Measurements from ENCODE around the gene DENND1A.

DENND1A gene

DNA sequence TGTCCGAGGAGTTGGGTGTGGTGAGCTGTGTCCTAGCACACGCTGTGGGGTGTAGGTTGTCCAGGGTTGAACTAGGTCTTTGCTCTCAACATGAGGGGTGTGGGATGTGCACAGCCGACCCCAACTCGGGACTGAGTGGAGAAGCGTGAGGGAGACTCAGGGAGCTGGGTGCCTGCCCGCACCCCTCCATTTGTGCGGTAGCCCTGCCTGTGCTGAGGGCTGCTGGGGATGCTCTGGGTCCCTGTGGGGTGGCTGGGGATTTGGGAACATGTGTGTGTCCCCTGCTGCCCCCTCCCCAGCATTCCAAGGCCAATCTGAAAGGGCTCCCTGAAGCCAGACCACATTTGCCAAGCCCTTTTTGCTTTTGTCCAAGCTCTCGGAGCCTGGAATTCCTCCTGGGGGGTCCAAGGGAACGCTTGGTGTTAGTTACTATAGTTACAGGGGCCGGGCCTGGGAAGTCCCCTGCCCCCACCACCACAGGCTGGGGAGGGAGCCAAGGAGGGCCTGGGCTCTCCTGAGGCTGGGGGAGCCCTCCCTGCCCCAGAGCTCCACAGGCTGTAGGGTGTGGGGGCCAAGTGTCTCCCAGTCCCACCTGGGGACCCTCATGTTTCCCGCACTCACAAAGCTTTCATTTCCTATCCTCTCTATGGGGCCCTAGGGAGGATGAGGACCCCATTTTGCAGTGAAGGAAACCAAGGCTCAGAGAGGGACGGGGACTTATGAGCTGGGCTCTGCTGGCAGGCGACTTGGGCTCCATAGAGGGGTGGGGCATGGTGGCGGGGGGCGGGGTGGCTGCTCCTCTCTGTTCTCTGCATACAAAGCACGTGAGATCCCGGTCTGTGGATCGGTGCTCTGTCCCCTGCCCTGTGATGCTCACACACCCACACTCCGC lies 572.8 kb downstream of the DENND1A start:
- Histone ChIP-seq H3K4me1 (ENCODE audit: insufficient read depth, low read length) (peaks cover 47% of the 10 kb centered on the region), H3K9ac (ENCODE audit: low read depth, low read length) (no peak overlapping the region), H3K36me3 (ENCODE audit: insufficient read depth, low read length) (no peaks in the 10 kb centered on the region; the same call in 1 of the 2 replicates), H3K9me3 (ENCODE audit: control insufficient read depth, insufficient read depth, low read length) (no peaks in the 10 kb centered on the region)

DNA sequence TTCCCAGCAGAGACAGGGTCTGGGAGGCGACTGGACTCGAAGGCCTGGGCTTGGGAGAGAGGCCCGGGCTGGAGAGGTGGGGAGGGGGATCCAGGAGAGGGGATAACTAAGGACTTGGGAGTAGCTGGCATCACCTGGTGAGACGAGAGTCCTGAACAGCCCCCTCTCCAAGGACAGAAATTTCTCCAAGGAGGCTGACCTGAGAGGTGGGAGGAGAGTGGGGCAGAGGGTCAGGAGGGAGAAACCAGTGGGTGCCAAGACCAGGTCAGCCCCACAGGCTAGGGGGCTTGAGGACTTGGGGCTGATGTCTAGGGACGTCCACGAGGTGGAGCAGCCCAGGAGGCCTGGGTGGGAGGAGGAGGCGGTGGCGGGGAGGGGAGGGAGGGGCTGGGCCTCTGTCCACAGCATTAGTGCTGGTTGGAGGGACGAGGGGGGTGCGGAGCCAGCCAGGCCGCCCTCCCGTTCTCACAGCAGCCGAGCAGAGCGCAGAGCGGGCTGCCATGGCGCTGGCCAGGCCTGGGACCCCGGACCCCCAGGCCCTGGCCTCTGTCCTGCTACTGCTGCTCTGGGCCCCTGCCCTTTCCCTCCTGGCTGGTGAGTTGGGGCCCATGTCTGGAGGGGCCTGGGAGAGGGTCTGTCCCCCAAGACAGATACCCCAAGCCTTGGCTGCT lies 574.0 kb downstream of the DENND1A start, which contains the start of gene CRB2:
Gene CRB2, plus strand, starts transcription at position 437 of the 671 bp plus-strand sequence. Its CDS starts 64 bp downstream, at position 501.
- Histone ChIP-seq H3K9ac (ENCODE audit: low read depth, low read length) (peak within 1 kb of the TSS; percentile 54; the same call in 1 of the 2 replicates), H3K9me3 (ENCODE audit: control insufficient read depth, insufficient read depth, low read length) (no peaks in the 10 kb centered on the region), H3K36me3 (ENCODE audit: insufficient read depth, low read length) (no peaks in the 10 kb centered on the region; the same call in 1 of the 2 replicates), H3K4me1 (ENCODE audit: insufficient read depth, low read length) (peaks cover 44% of the 10 kb centered on the region)

DNA sequence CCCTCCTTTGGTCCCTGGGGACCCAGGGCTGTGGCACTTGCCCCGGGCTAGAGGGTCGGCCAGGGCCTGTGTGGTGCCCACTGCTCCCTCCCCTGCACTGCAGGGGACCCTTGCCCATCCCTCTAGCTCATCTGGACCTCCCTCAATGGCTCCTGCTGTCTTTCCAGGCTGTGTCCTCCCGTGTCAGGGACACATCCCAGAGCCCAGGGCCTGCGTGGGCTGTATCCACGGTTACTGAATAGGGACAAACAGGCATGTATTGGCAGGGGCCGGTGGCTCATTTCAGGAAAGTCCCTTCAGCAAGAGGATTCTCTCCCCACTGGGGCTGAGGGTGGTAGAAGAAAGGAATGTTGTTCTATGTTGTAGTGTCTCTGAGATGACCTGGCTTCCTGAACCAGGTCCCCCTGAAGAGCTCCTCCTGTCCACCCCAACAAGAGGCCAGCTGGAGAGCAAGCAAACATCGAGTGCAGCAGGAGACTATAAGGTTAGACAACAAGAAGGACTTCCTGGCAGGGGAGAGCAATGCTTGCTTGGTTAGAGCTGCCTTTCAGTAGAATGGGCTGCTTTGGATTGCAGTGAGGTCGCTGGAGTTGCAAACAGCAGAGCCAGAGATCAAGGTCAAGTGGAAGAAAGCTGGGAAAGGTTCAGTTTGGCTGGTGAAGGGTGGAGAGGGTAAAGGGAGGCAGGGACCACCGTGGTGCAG lies 575.0 kb downstream of the DENND1A start:
- peaks cover 40% of the 10 kb centered on the region for H3K4me1 ChIP-seq (ENCODE audit: insufficient read depth, low read length)
- no peaks in the 10 kb centered on the region for H3K9me3 ChIP-seq (ENCODE audit: control insufficient read depth, insufficient read depth, low read length)
- no peaks in the 10 kb centered on the region; the same call in 1 of the 2 replicates for H3K36me3 ChIP-seq (ENCODE audit: insufficient read depth, low read length)
- no peak overlapping the region; the same call in 1 of the 2 replicates for H3K9ac ChIP-seq (ENCODE audit: low read depth, low read length)

DNA sequence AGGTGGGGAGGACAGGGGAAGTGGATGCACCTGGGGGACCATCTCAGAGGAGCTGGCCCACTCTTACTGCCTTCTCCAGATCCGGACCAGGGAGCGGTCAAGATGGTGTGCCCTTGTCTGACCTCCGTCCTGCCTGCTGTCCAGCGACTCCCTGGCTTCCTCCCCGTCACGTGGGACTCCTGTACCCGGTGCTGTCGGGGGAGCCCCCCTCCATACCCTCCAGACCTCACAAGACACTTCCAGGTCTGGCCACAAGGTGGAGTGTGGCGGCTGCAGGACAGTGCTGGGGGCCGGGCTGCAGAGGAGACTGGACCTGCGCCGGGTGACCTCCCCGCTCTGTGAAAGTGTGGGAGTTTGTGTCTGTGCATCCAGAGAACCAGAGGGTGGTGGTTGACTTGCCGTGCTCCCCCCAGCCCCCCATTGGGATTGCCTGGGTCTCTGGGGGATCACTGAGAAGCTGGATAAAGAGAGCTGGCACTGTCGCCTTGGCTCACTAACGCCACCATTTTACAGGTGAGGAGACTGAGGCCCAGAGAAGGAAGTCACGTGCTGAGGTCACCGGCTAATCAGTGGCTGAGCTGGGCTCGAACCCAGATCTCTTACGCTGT lies 575.8 kb downstream of the DENND1A start:
- H3K9me3 ChIP-seq (ENCODE audit: control insufficient read depth, insufficient read depth, low read length): no peaks in the 10 kb centered on the region
- H3K4me1 ChIP-seq (ENCODE audit: insufficient read depth, low read length): peaks cover 31% of the 10 kb centered on the region
- H3K9ac ChIP-seq (ENCODE audit: low read depth, low read length): no peak overlapping the region; the same call in 1 of the 2 replicates
- H3K36me3 ChIP-seq (ENCODE audit: insufficient read depth, low read length): no peaks in the 10 kb centered on the region; the same call in 1 of the 2 replicates

DNA sequence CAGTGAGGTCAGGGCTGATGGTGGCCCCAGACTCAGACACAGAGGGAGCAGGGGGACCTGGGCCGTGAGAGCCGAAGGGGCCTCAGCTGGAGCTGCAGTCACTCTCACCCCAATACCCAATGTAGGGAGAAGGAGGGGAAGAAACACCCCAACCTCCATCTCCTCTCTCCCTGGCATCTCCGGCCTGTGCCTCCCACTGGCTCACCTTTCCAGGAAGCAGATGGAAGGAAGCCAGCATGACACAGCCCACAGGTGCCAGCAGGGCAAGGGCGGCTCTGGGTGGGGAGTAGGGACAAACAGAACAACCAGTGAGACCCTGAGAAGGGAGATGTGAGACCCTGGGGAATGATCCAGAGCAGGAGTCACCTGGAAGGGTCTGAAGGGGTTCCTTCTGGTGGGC lies 576.9 kb downstream of the DENND1A start:
- no peak overlapping the region for H3K9ac ChIP-seq (ENCODE audit: low read depth, low read length)
- peaks cover 22% of the 10 kb centered on the region for H3K4me1 ChIP-seq (ENCODE audit: insufficient read depth, low read length)
- no peaks in the 10 kb centered on the region; the same call in 1 of the 2 replicates for H3K36me3 ChIP-seq (ENCODE audit: insufficient read depth, low read length)
- H3K9me3 ChIP-seq (ENCODE audit: control insufficient read depth, insufficient read depth, low read length): no peaks in the 10 kb centered on the region

DNA sequence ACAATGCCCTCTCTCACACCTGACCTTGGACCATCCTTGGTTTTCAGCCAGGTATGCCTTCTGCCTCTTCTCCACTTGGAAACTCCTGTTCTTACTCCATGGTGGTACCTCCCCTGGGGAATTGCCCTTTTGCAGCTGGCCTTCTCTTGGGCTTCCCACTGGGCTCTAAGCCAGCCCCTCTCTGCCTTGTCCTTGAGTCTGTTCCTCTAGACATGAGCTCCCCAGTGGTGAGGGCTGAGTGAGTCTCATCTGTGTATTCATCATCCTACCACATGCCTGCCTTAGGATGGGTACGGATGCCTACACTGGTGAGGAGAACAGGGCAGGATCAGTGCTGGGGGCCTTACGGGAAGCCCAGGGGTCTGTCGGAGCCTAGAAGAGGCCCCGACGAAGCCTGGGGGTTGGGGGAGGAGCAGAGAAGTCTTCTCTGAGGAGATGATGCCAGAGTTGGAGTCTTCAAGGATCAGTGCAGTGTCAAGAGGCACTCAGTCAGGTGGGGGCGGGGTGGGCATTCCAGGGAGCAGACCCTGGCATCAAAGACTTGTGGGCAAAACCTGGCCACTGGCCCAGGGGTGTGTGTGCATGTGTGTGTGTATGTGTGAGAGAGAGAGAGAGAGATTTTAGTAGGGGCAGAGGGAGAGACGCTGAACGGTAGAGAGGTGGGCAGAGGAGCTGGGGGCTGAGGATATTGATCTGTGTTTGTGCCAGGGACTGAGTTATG lies 579.2 kb downstream of the DENND1A start:
- H3K36me3 ChIP-seq (ENCODE audit: insufficient read depth, low read length): no peaks in the 10 kb centered on the region
- H3K4me1 ChIP-seq (ENCODE audit: insufficient read depth, low read length): peaks cover 6% of the 10 kb centered on the region; the same call in 1 of the 2 replicates
- no peak overlapping the region for H3K9ac ChIP-seq (ENCODE audit: low read depth, low read length)
- H3K9me3 ChIP-seq (ENCODE audit: control insufficient read depth, insufficient read depth, low read length): no peaks in the 10 kb centered on the region

DNA sequence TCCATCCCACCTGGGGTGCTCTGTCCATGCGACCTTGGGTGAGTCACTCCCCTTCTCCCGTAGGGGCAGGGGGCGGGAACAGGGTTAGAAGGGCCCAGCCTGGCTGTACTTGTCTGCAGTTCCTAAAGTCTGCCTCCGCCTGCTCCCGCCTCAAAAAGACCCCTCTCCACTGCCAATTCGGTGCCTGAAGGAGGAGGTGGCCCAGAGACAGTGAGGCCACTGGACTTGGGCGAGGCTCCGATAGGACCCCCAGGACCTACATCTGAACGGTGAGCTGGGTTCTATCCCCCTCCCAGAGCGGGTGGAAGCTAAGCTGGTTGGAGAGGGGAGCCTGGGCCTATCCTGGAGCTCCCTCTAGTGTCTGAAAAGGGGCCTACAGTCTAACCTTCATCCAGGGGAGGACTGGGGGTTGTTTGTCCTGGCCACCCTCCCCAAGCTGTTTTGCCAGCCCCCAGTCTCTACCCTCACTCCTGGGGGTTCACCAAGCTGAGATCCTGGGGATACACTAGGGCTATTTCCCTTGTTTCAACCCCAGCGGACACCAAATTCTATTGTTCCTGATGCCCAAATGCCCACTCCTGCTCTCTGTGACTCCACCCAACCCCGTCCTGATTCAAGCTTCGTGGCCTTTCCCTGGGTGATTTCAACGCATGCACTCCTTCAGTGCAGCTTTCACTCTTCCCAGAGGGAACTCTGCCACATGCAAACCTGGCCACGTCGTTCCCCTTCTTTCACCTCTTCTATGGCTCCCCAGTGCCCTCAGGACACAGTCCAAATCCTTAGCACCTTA lies 580.0 kb downstream of the DENND1A start:
- peaks cover 2% of the 10 kb centered on the region; the same call in 1 of the 2 replicates for H3K4me1 ChIP-seq (ENCODE audit: insufficient read depth, low read length)
- H3K36me3 ChIP-seq (ENCODE audit: insufficient read depth, low read length): no peaks in the 10 kb centered on the region
- no peak overlapping the region for H3K9ac ChIP-seq (ENCODE audit: low read depth, low read length)
- H3K9me3 ChIP-seq (ENCODE audit: control insufficient read depth, insufficient read depth, low read length): no peaks in the 10 kb centered on the region

DNA sequence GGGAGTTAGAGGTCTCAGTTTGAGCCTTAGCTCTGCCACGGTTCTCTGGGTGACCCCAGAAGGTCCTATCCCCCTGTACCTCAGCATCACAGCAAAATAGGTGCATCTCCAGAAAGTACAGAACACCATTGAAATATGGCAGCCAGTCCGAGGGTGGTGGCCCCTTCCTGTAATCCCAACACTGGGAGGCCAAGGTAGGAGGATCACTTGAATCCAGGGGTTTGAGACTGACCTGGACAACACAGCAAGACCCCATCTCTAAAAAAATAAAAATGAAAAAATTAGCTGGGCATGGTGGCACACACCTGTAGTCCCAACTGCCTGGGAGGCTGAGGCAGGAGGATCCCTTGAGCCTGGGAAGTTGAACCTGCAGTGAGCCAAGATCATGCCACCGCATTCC lies 580.9 kb downstream of the DENND1A start:
- H3K4me1 ChIP-seq (ENCODE audit: insufficient read depth, low read length): no peaks in the 10 kb centered on the region; the same call in 1 of the 2 replicates
- H3K9me3 ChIP-seq (ENCODE audit: control insufficient read depth, insufficient read depth, low read length): no peaks in the 10 kb centered on the region
- H3K36me3 ChIP-seq (ENCODE audit: insufficient read depth, low read length): no peaks in the 10 kb centered on the region

DNA sequence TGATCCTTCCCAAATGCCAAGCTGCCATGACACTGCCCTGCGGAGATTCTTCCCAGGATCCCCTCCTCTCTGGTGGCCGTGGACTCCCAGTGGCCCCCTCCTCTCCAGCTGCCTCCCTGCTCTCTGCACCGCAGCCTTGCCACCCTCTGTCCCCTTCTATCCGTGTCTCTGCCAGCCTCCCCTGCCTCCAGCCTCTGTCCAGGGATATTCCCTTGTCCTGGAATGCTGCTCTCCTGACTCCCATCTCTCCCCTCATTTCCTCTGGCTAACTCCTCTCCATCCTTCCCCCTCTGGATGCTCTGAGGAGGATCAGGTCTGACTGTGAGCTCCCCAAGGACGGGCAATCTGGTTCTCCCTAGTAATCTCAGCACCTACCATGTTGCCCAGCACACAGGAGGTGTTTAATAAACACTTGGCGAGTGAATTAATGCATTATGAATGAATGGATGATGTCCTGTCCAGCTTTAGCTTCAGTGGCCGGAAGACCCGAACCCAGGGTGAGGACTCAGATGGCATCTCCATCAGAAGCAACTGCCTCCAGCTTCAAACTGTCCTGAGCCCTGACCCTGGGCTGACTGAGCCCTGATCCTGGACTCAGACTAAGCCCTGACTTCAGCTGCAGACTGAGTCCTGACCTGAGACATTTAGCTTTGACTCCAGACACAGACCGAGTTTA lies 581.5 kb downstream of the DENND1A start:
- Histone ChIP-seq H3K4me1 (ENCODE audit: insufficient read depth, low read length) (peaks cover 4% of the 10 kb centered on the region), H3K36me3 (ENCODE audit: insufficient read depth, low read length) (no peaks in the 10 kb centered on the region), H3K9me3 (ENCODE audit: control insufficient read depth, insufficient read depth, low read length) (no peaks in the 10 kb centered on the region), H3K9ac (ENCODE audit: low read depth, low read length) (no peak overlapping the region)

More for the DNA sequence above, 580.9 kb downstream of the DENND1A start:
- H3K9ac ChIP-seq (ENCODE audit: low read depth, low read length): no peak overlapping the region

DNA sequence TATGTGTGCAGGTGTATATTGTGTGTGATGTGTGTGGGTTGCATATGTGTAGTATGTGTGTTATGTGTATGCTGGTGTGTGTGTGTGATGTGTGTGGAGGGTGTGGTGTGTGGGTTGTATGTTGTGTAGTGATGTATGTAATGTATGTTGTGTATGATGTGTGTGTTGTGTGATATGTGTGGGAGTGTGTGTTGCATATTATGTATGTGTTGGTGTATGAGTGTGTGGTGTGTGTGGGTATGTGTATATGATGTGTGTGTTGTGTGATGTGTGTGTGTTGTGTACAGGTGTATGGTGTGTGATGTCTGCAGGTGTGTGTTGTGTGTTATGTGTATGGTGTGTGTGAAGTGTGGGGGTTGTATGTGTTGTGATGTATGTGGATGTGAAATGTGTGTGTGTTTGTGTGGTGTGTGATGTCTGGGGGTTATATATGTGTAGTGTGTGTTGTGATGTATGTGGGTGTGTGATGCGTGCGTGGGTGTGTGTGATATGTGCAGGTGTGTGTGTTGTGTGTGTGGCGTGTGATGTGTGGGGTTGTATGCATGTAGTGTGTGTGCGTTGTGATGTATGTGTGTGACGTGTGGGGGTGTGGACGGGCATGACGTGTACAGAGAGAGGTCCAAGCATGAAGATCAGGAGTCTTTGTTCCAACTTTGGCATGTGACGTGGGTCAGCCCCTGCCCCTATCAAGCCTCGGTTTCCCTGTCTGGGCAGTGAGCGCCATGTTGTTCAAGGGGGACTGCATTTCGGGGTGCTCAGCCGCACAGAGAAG lies 582.5 kb downstream of the DENND1A start:
- Histone ChIP-seq H3K9ac (ENCODE audit: low read depth, low read length) (no peak overlapping the region), H3K4me1 (ENCODE audit: insufficient read depth, low read length) (peaks cover 7% of the 10 kb centered on the region), H3K9me3 (ENCODE audit: control insufficient read depth, insufficient read depth, low read length) (no peaks in the 10 kb centered on the region), H3K36me3 (ENCODE audit: insufficient read depth, low read length) (no peaks in the 10 kb centered on the region)

DNA sequence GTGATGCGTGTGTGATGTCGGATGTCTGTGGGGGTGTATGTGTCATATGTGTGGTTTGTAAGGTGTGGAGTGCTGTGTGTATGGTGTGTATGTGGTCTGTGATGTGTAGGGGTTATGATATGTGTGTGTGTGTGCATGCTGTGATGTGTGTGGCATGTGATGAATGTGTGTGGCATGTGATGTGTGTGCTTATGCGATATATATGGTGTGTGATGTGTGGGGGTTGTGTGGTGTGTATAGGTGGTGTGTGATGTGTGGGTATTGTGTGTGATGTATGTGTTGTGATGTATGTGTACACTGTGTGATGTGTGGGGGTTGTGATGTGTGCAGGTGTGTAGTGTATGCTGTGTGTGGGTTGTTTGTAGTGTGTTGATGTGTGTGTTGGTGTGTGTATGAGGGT lies 583.1 kb downstream of the DENND1A start:
- H3K36me3 ChIP-seq (ENCODE audit: insufficient read depth, low read length): no peaks in the 10 kb centered on the region
- H3K9ac ChIP-seq (ENCODE audit: low read depth, low read length): no peak overlapping the region
- peaks cover 7% of the 10 kb centered on the region for H3K4me1 ChIP-seq (ENCODE audit: insufficient read depth, low read length)
- H3K9me3 ChIP-seq (ENCODE audit: control insufficient read depth, insufficient read depth, low read length): no peaks in the 10 kb centered on the region

DNA sequence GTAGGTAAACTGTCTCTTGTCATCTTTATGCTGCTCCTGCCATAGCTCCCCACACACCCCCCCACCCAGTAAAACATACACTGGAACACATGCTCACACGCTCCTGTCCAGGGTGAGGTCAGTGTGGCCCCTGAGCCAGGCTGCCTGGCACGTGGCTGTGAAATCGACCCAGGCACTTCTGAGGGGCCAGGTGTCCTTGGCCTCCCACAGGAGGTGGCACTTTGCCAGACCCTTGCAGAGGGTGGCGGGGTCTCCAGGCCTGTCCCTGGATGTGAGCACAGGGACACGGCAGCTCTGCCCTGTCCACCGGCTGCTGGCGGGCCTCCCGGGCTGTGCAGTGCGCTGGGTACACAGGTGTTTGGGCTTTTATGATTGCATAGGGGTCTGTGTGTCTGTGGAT lies 583.9 kb downstream of the DENND1A start:
- Histone ChIP-seq H3K9me3 (ENCODE audit: control insufficient read depth, insufficient read depth, low read length) (no peaks in the 10 kb centered on the region), H3K36me3 (ENCODE audit: insufficient read depth, low read length) (no peaks in the 10 kb centered on the region), H3K9ac (ENCODE audit: low read depth, low read length) (no peak overlapping the region), H3K4me1 (ENCODE audit: insufficient read depth, low read length) (peaks cover 7% of the 10 kb centered on the region)
